Uterus (tissue), 4 donors: Measurements from ENCODE around the gene ZNF479. TPM values are rescaled to one million over a fixed set of nuclear protein-coding genes. Genes with fewer than 3 reads are reported as not detected.
"Not testable (repeated sequence)": the region's sequence is repeated elsewhere in the genome, so short reads cannot be mapped to it uniquely, and the experiment has no call there.

Experiments
- DNase-seq, 2 donors: peaks; one replicate each; pipeline ENCODE4 v3.0.0-alpha.2; 2019 to 2020
- H3K27ac ChIP-seq, 2 donors: fragments of 200-600 bp; sonication (generic); 1 replicate in 1 of 2; 2 replicates in 1 of 2; pipeline ENCODE4 v1.5.1; 2016 to 2018
- H3K27me3 ChIP-seq, 2 donors: fragments of 200-600 bp; sonication (generic); one replicate each; pipeline ENCODE4 v1.5.1; 2018 to 2019; ENCODE audit warnings: control low read depth in 1 of 2
- H3K36me3 ChIP-seq, 2 donors: fragments of 200-600 bp; sonication (generic); one replicate each; pipeline ENCODE4 v1.5.1; 2019; ENCODE audit warnings: control low read depth in 1 of 2
- H3K4me1 ChIP-seq, 2 donors: fragments of 200-600 bp; sonication (generic); one replicate each; pipeline ENCODE4 v1.5.1; 2018 to 2019; ENCODE audit warnings: control low read depth in 1 of 2
- H3K4me3 ChIP-seq, 2 donors: fragments of 200-600 bp; sonication (generic); 1 replicate in 1 of 2; 2 replicates in 1 of 2; pipeline ENCODE4 v1.5.1; 2018 to 2019; ENCODE audit warnings: mild to moderate bottlenecking in 1 of 2
- H3K9me3 ChIP-seq, 2 donors: fragments of 200-600 bp; sonication (generic); one replicate each; pipeline ENCODE4 v1.5.1; 2019; ENCODE audit warnings: control low read depth in 1 of 2
- CTCF ChIP-seq, 4 experiments: fragments of 200-600 bp in 2 of 4; fragments of 450-650 bp in 2 of 4; sonication (generic) in 2 of 4; IDR thresholded peaks; one replicate each; pipeline ENCODE4 v1.5.1; 2016 to 2019; ENCODE audit warnings: antibody characterized with exemption in 4 of 4, mild to moderate bottlenecking in 2 of 4, moderate library complexity in 1 of 4
- intact Hi-C: fragments of 100-400 bp; cut with DNase I; formaldehyde crosslinking; loops from one replicate; pipeline ENCODE4 v1.15.1; 2023; ENCODE audit warnings: low total_unique reads
- total RNA-seq, 4 donors: library from RNA; depleted of rRNA in 3 of 4; stranded (reverse); fragments of >200 nt in 3 of 4; gene quantifications; one replicate each; pipeline versions ENCODE4 v1.1.0 to v1.2.4, GENCODE V29; 2014 to 2023
- donor health status: DM: yes; HTN: yes; CAD: no.

The ZNF479 gene
- total RNA-seq, 4 donors from 2014 or later: not detected

- no peaks in the 10 kb centered on the region for H3K4me1 ChIP-seq
- no peak for TF ChIP-seq CTCF (IDR thresholded peaks at IDR 0.05)
- intact Hi-C loops: no loop called here
- no peaks in the 10 kb centered on the region for H3K27me3 ChIP-seq
- no peaks in the 10 kb centered on the region for H3K36me3 ChIP-seq
- DNase-seq: no peak
- no peak overlapping the region for H3K4me3 ChIP-seq
- H3K9me3 ChIP-seq: no peaks in the 10 kb centered on the region
- H3K27ac ChIP-seq: no peak overlapping the region
These were observed 45.9 kb upstream of the ZNF479 start for GRCh38 chr7:57177856-57178767.

- Histone ChIP-seq H3K9me3 (no peaks in the 10 kb centered on the region), H3K4me1 (no peaks in the 10 kb centered on the region), H3K27ac (no peak overlapping the region), H3K4me3 (no peak overlapping the region), H3K36me3 (no peaks in the 10 kb centered on the region), H3K27me3 (no peaks in the 10 kb centered on the region)
- TF ChIP-seq CTCF (IDR thresholded peaks at IDR 0.05): no peak
- no peak for DNase-seq
- intact Hi-C loops: no loop called here
These were observed 44.8 kb upstream of the ZNF479 start for GRCh38 chr7:57176928-57177635.

GRCh38 chr7:57165285-57165899 lies 33.2 kb upstream of the ZNF479 start:
- no peak for DNase-seq
- intact Hi-C loops: no loop called here
- H3K4me3 ChIP-seq: no peak overlapping the region
- H3K27me3 ChIP-seq: no peaks in the 10 kb centered on the region
- no peak for TF ChIP-seq CTCF (IDR thresholded peaks at IDR 0.05)
- H3K4me1 ChIP-seq: no peaks in the 10 kb centered on the region
- H3K36me3 ChIP-seq: no peaks in the 10 kb centered on the region
- peaks cover 0 to 10% of the 10 kb centered on the region in 2 donors for H3K9me3 ChIP-seq
- H3K27ac ChIP-seq: no peak overlapping the region

- DNase-seq, H3K36me3 ChIP-seq, H3K27me3 ChIP-seq, intact Hi-C loops, H3K4me3 ChIP-seq, H3K27ac ChIP-seq, H3K9me3 ChIP-seq, H3K4me1 ChIP-seq: not testable (repeated sequence)
These were observed 12.0 kb downstream of the ZNF479 start for GRCh38 chr7:57120123-57120784.
